NCI-H460 (cell line): ENCODE measurements around the gene SHROOM3. TPM values are rescaled to one million over a fixed set of nuclear protein-coding genes. Genes with fewer than 3 reads are reported as not detected.

Experiments
- DNase-seq: peaks from one replicate; pipeline ENCODE4 v3.0.0-alpha.2; 2016; ENCODE audit warnings: low read depth; ENCODE audit errors: extremely low read depth
- total RNA-seq: library from RNA; depleted of rRNA; stranded (reverse); fragments of >200 nt; shearing (Covaris generic); gene quantifications from 2 replicates; pipeline ENCODE4 v1.2.3, GENCODE V29; 2014

SHROOM3 gene
- total RNA-seq, 1 experiment from 2014 or later, result 0.40 TPM

- DNase-seq, result no peak
These were observed 100.8 kb downstream of the SHROOM3 start for GRCh38 chr4:76535603-76536372.

GRCh38 chr4:76536373-76536689, 101.3 kb downstream of the SHROOM3 start:
- DNase-seq, result no peak

- no peak for DNase-seq
These were observed 103.3 kb downstream of the SHROOM3 start for GRCh38 chr4:76538296-76538695.

- no peak for DNase-seq
These were observed 105.0 kb downstream of the SHROOM3 start for GRCh38 chr4:76539979-76540378.

- no peak for DNase-seq
These were observed 105.5 kb downstream of the SHROOM3 start for GRCh38 chr4:76540486-76540885.

GRCh38 chr4:76543378-76543777, 108.3 kb downstream of the SHROOM3 start:
- DNase-seq, result no peak

GRCh38 chr4:76544725-76545124, 109.7 kb downstream of the SHROOM3 start:
- no peak for DNase-seq

- no peak for DNase-seq
These were observed 110.3 kb downstream of the SHROOM3 start for GRCh38 chr4:76545226-76545884.

- DNase-seq, result no peak
These were observed 111.3 kb downstream of the SHROOM3 start for GRCh38 chr4:76546327-76546726.

GRCh38 chr4:76546759-76547742, 112.0 kb downstream of the SHROOM3 start:
- DNase-seq, result no peak

GRCh38 chr4:76548704-76549103, 113.7 kb downstream of the SHROOM3 start:
- no peak for DNase-seq

GRCh38 chr4:76549765-76550164, 114.7 kb downstream of the SHROOM3 start:
- DNase-seq, result no peak

- DNase-seq, result no peak
These were observed 116.1 kb downstream of the SHROOM3 start for GRCh38 chr4:76550966-76551780.

- no peak for DNase-seq
These were observed 119.6 kb downstream of the SHROOM3 start for GRCh38 chr4:76554630-76555029.

GRCh38 chr4:76556452-76556851, 121.4 kb downstream of the SHROOM3 start:
- DNase-seq, result no peak

GRCh38 chr4:76558396-76559235, 123.6 kb downstream of the SHROOM3 start:
- DNase-seq, result no peak

GRCh38 chr4:76559236-76560071, 124.4 kb downstream of the SHROOM3 start:
- no peak for DNase-seq

GRCh38 chr4:76562161-76562560, 127.1 kb downstream of the SHROOM3 start:
- DNase-seq, result no peak
